Measurements from ENCODE around the gene FCRL1.

DNA sequence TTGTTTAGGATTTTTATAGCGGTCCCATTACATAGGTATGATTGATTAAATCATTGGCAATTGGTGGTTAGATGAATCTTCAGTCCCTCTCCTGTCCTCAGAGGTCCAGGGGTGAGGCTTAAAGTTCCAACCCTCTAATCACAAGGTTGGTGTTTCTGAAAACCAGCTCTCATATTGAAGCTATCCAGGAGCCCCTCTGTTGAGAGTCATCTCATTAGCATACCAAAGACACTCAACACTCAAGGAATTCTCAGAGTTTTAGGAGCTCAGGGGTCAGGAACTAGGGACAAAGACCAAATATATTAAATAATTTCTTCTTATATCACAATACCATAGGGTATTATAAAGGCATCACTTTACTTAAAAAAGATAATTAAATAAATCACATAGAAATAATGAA lies 66.3 kb downstream of the FCRL1 start:
- TF ChIP-seq, protein P1, sequence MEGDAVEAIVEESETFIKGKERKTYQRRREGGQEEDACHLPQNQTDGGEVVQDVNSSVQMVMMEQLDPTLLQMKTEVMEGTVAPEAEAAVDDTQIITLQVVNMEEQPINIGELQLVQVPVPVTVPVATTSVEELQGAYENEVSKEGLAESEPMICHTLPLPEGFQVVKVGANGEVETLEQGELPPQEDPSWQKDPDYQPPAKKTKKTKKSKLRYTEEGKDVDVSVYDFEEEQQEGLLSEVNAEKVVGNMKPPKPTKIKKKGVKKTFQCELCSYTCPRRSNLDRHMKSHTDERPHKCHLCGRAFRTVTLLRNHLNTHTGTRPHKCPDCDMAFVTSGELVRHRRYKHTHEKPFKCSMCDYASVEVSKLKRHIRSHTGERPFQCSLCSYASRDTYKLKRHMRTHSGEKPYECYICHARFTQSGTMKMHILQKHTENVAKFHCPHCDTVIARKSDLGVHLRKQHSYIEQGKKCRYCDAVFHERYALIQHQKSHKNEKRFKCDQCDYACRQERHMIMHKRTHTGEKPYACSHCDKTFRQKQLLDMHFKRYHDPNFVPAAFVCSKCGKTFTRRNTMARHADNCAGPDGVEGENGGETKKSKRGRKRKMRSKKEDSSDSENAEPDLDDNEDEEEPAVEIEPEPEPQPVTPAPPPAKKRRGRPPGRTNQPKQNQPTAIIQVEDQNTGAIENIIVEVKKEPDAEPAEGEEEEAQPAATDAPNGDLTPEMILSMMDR (IDR thresholded peaks at IDR 0.05), result no peak
- TF ChIP-seq POLR2A (IDR thresholded peaks at IDR 0.05), result no peak

Measured in ovary (tissue), 3 donors.